GM10266 (cell line): ENCODE results near the gene AKAP11.

Experiments used
- DNase-seq: peaks from one replicate; pipeline ENCODE4 v3.0.0; 2012; ENCODE audit errors: extremely low spot score
- TF ChIP-seq, protein P1 (sequence below): IDR thresholded peaks from 2 replicates; pipeline ENCODE4 v1.5.1; 2012; ENCODE audit warnings: mild to moderate bottlenecking, low read depth; ENCODE audit not compliant: control insufficient read depth, insufficient read depth; ENCODE audit errors: missing control alignments

Gene AKAP11

DNA sequence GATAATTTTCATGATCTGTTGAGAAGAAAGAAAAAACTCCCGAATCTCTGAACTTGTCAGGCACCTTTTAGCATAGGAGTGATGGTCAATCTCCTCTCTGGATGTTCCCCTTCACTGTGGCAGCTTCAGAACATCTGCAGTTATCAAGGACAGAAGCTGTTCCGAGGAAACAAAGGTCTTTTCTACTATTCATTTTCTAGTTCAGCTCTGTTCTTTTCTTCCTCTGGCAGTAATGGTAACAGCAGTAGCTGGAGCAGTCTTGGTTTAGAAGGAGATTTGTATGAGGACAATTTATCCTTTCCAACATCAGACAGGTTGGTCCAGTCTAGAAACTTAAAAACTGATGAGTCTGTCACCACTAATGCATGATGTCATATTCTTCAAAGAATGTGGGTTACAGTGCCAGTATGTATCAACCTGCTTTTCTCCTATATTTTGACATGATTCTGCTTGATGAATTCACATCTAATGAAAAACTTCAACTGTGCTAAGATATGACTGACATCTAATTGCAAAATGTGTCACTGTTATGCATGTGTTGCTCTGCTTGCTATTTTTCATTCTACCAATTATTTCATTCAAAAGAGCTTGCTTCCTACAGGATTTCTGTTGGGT, 41.0 kb downstream of the AKAP11 start:
- TF ChIP-seq, protein P1, sequence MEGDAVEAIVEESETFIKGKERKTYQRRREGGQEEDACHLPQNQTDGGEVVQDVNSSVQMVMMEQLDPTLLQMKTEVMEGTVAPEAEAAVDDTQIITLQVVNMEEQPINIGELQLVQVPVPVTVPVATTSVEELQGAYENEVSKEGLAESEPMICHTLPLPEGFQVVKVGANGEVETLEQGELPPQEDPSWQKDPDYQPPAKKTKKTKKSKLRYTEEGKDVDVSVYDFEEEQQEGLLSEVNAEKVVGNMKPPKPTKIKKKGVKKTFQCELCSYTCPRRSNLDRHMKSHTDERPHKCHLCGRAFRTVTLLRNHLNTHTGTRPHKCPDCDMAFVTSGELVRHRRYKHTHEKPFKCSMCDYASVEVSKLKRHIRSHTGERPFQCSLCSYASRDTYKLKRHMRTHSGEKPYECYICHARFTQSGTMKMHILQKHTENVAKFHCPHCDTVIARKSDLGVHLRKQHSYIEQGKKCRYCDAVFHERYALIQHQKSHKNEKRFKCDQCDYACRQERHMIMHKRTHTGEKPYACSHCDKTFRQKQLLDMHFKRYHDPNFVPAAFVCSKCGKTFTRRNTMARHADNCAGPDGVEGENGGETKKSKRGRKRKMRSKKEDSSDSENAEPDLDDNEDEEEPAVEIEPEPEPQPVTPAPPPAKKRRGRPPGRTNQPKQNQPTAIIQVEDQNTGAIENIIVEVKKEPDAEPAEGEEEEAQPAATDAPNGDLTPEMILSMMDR = no peak

DNA sequence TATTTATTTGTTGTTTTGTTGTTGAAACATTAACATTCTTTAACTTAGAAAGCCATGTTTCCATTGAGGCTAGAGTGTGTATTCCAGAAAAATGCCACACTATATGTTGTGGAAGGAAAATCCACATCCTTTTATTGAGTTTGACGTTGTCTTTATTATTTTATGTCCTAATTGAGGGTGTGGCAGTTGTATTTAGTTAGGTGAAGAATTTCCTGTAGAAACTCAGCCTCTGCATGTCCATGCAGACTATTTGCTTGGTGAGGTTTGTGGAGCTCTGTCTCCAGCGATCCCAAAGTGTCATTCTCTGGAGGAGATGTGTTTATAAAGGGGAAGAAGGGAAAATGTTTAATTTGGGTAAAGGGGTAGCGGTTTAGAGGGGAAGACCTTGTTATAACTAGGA, 46.6 kb downstream of the AKAP11 start:
- TF ChIP-seq, protein P1 = no peak
- no peak for DNase-seq

More for the DNA sequence above, 41.0 kb downstream of the AKAP11 start:
- DNase-seq = no peak

GRCh38 chr13:42320375-42320787, 48.4 kb downstream of the AKAP11 start:
- DNase-seq = no peak
- TF ChIP-seq, protein P1 = no peak

- no peak for DNase-seq
- TF ChIP-seq, protein P1 = no peak
Observed at GRCh38 chr13:42322806-42323205, 50.9 kb downstream of the AKAP11 start.

DNA sequence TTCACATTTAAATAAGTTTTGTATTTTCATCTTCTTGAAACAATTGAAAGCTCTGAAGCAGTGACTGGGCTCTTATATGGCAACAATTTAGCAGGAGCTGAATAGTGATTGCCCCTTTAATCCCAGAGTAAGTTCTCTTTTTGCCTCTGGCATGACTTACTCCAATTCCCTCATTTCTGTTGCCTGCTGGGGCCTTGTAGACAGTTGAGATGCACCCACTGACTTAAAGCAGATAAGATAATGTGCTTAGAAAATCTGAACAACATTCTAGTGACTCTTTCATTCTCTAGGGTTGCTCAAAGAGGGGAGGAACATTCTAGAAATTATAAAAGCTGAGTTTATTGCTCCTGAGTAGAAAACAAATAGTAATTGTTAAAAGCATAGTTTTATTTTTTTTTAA, 52.8 kb downstream of the AKAP11 start:
- TF ChIP-seq, protein P1 = no peak
- DNase-seq = no peak

DNA sequence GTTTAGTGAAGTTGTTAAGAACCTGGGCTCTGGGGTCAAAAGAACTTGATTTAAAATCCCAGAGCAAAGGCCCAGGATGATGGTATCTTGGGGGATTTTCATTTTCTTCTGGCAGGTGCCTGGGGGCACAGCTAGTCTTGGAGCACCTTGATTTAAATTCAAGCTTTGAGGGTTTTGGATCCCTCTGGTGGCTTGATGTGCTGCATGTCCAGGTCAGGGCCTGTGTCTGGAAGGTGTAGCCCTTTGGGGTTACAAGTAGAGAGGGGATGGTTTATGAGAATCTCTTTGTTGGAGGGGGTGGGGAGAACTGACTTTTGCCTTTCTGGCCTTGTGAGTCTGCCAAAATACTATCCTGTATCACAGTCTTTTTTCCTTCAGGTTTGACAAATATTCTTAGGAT, 55.8 kb downstream of the AKAP11 start:
- no peak for DNase-seq
- TF ChIP-seq, protein P1 = no peak

DNA sequence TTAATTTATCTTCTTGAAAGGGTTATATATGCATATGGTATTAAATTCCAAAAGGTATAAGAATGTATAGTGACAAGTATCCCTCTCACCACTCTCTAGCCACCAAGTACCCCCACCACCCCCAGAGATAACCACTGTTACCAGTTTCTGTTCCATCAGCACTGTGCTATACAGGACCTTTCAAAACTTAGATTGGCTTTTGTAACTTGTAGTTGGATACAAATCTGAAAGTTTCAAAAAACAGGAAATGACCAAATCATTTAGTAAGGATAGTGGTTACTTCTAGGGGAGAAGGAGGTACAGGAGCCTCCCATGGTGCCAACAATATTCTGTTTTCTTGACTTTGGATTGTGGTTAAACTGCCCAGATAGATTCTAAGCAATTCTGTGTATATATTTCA, 56.7 kb downstream of the AKAP11 start:
- DNase-seq = peak; percentile 24
- TF ChIP-seq, protein P1 = no peak
